Activated T-cell treated with anti-CD3 and anti-CD28 coated beads, Interleukin-2, amount 50 U/mL, for 24 hours (primary cell): ENCODE measurements around the gene MRPL33.
A peak's percentile ranks its signal among the peaks of the same experiment; 100 is the strongest.

Experiments
- DNase-seq: peaks from one replicate; pipeline ENCODE4 v3.0.0-alpha.2; 2020
- H3K27ac Mint-ChIP-seq: 2 replicates; pipeline ENCODE4 v1.8.0; 2020; ENCODE audit warnings: mild to moderate bottlenecking, mixed read lengths
- H3K27me3 Mint-ChIP-seq: 2 replicates; pipeline ENCODE4 v1.8.0; 2020; ENCODE audit warnings: mixed read lengths
- H3K36me3 Mint-ChIP-seq: 2 replicates; pipeline ENCODE4 v1.8.0; 2020; ENCODE audit warnings: low read depth, mixed read lengths
- H3K4me1 Mint-ChIP-seq: 2 replicates; pipeline ENCODE4 v1.8.0; 2020; ENCODE audit warnings: low read depth, mixed read lengths
- H3K4me3 Mint-ChIP-seq: 2 replicates; pipeline ENCODE4 v1.8.0; 2020; ENCODE audit warnings: mild to moderate bottlenecking, moderate library complexity, mixed read lengths
- H3K9me3 Mint-ChIP-seq: 2 replicates; pipeline ENCODE4 v1.8.0; 2020; ENCODE audit warnings: mixed read lengths

MRPL33 gene

GRCh38 chr2:27771548-27772335 is at the start of gene MRPL33:
Gene MRPL33 (plus strand): TSS chr2:27771719. CDS start chr2:27771778, 59 bp downstream.
- Mint-ChIP-seq H3K36me3 (peaks cover 46% of the 10 kb centered on the region), H3K27me3 (no peaks in the 10 kb centered on the region), H3K9me3 (no peaks in the 10 kb centered on the region), H3K4me1 (peaks cover 48% of the 10 kb centered on the region), H3K27ac (peak within 1 kb of the TSS; percentile 100), H3K4me3 (peak within 1 kb of the TSS; percentile 100)
- DNase-seq: peak; percentile 95

- peaks cover 38% of the 10 kb centered on the region for H3K4me1 Mint-ChIP-seq
- H3K27ac Mint-ChIP-seq: peak overlapping the region; percentile 47
- H3K4me3 Mint-ChIP-seq: no peak overlapping the region
- H3K27me3 Mint-ChIP-seq: peaks cover 5% of the 10 kb centered on the region
- H3K9me3 Mint-ChIP-seq: no peaks in the 10 kb centered on the region
- no peaks in the 10 kb centered on the region for H3K36me3 Mint-ChIP-seq
- DNase-seq: peak; percentile 23
Measured at GRCh38 chr2:27721884-27722485, 49.5 kb upstream of the MRPL33 start.

- H3K9me3 Mint-ChIP-seq: no peaks in the 10 kb centered on the region
- no peaks in the 10 kb centered on the region for H3K27me3 Mint-ChIP-seq
- H3K4me1 Mint-ChIP-seq: peaks cover 40% of the 10 kb centered on the region
- peak; percentile 43 for DNase-seq
- H3K27ac Mint-ChIP-seq: no peak overlapping the region
- H3K36me3 Mint-ChIP-seq: no peaks in the 10 kb centered on the region
- no peak overlapping the region for H3K4me3 Mint-ChIP-seq
Measured at GRCh38 chr2:27723372-27724144, 48.0 kb upstream of the MRPL33 start.

- H3K9me3 Mint-ChIP-seq: no peaks in the 10 kb centered on the region
- H3K4me1 Mint-ChIP-seq: peaks cover 40% of the 10 kb centered on the region
- H3K4me3 Mint-ChIP-seq: no peak overlapping the region
- no peaks in the 10 kb centered on the region for H3K27me3 Mint-ChIP-seq
- no peak overlapping the region for H3K27ac Mint-ChIP-seq
- no peaks in the 10 kb centered on the region for H3K36me3 Mint-ChIP-seq
- peak; percentile 16 for DNase-seq
Measured at GRCh38 chr2:27724191-27724590, 47.3 kb upstream of the MRPL33 start.

- peaks cover 33% of the 10 kb centered on the region for H3K4me1 Mint-ChIP-seq
- no peak overlapping the region for H3K27ac Mint-ChIP-seq
- no peaks in the 10 kb centered on the region for H3K9me3 Mint-ChIP-seq
- DNase-seq: peak; percentile 12
- no peaks in the 10 kb centered on the region for H3K36me3 Mint-ChIP-seq
- no peak overlapping the region for H3K4me3 Mint-ChIP-seq
- no peaks in the 10 kb centered on the region for H3K27me3 Mint-ChIP-seq
Measured at GRCh38 chr2:27724905-27725701, 46.4 kb upstream of the MRPL33 start.

GRCh38 chr2:27727257-27727656 is 44.3 kb upstream of the MRPL33 start:
- DNase-seq: no peak
- no peaks in the 10 kb centered on the region for H3K9me3 Mint-ChIP-seq
- no peaks in the 10 kb centered on the region for H3K36me3 Mint-ChIP-seq
- H3K27ac Mint-ChIP-seq: peak overlapping the region; percentile 46
- H3K4me1 Mint-ChIP-seq: peaks cover 13% of the 10 kb centered on the region
- H3K4me3 Mint-ChIP-seq: no peak overlapping the region
- H3K27me3 Mint-ChIP-seq: no peaks in the 10 kb centered on the region

- Mint-ChIP-seq H3K27ac (no peak overlapping the region), H3K4me3 (no peak overlapping the region), H3K4me1 (peaks cover 10% of the 10 kb centered on the region), H3K9me3 (no peaks in the 10 kb centered on the region), H3K27me3 (no peaks in the 10 kb centered on the region), H3K36me3 (no peaks in the 10 kb centered on the region)
- DNase-seq: peak; percentile 25
Measured at GRCh38 chr2:27728081-27728858, 43.2 kb upstream of the MRPL33 start.

GRCh38 chr2:27729198-27729597 is 42.3 kb upstream of the MRPL33 start:
- no peak overlapping the region for H3K27ac Mint-ChIP-seq
- DNase-seq: peak; percentile 2
- H3K27me3 Mint-ChIP-seq: no peaks in the 10 kb centered on the region
- H3K9me3 Mint-ChIP-seq: no peaks in the 10 kb centered on the region
- no peaks in the 10 kb centered on the region for H3K36me3 Mint-ChIP-seq
- H3K4me3 Mint-ChIP-seq: no peak overlapping the region
- H3K4me1 Mint-ChIP-seq: peaks cover 7% of the 10 kb centered on the region

- no peak overlapping the region for H3K4me3 Mint-ChIP-seq
- no peaks in the 10 kb centered on the region for H3K36me3 Mint-ChIP-seq
- peaks cover 11% of the 10 kb centered on the region for H3K4me1 Mint-ChIP-seq
- peak; percentile 5 for DNase-seq
- no peaks in the 10 kb centered on the region for H3K9me3 Mint-ChIP-seq
- H3K27ac Mint-ChIP-seq: no peak overlapping the region
- H3K27me3 Mint-ChIP-seq: no peaks in the 10 kb centered on the region
Measured at GRCh38 chr2:27729614-27730013, 41.9 kb upstream of the MRPL33 start.

GRCh38 chr2:27730261-27730662 is 41.3 kb upstream of the MRPL33 start:
- DNase-seq: peak; percentile 13
- Mint-ChIP-seq H3K27ac (no peak overlapping the region), H3K36me3 (no peaks in the 10 kb centered on the region), H3K4me1 (peaks cover 18% of the 10 kb centered on the region), H3K4me3 (no peak overlapping the region), H3K9me3 (no peaks in the 10 kb centered on the region), H3K27me3 (no peaks in the 10 kb centered on the region)

GRCh38 chr2:27730980-27731691 is 40.4 kb upstream of the MRPL33 start:
- H3K9me3 Mint-ChIP-seq: no peaks in the 10 kb centered on the region
- DNase-seq: peak; percentile 8
- H3K4me1 Mint-ChIP-seq: peaks cover 24% of the 10 kb centered on the region
- no peak overlapping the region for H3K27ac Mint-ChIP-seq
- H3K4me3 Mint-ChIP-seq: no peak overlapping the region
- H3K36me3 Mint-ChIP-seq: no peaks in the 10 kb centered on the region
- H3K27me3 Mint-ChIP-seq: no peaks in the 10 kb centered on the region

GRCh38 chr2:27734305-27734704 is 37.2 kb upstream of the MRPL33 start:
- Mint-ChIP-seq H3K4me1 (peaks cover 25% of the 10 kb centered on the region), H3K9me3 (no peaks in the 10 kb centered on the region), H3K36me3 (no peaks in the 10 kb centered on the region), H3K4me3 (no peak overlapping the region), H3K27ac (peak overlapping the region; percentile 44), H3K27me3 (no peaks in the 10 kb centered on the region)
- no peak for DNase-seq

GRCh38 chr2:27735263-27735904 is 36.1 kb upstream of the MRPL33 start:
- Mint-ChIP-seq H3K36me3 (no peaks in the 10 kb centered on the region), H3K27ac (peak overlapping the region; percentile 81), H3K27me3 (no peaks in the 10 kb centered on the region), H3K4me3 (peak overlapping the region; percentile 49), H3K9me3 (no peaks in the 10 kb centered on the region), H3K4me1 (peaks cover 25% of the 10 kb centered on the region)
- DNase-seq: peak; percentile 82
